Head of caudate nucleus (tissue), 42 donors: Measurements from ENCODE around the gene UACA.
A peak's percentile ranks its signal among the peaks of the same experiment; 100 is the strongest.

Experiments
- DNase-seq, 42 donors: peaks; one replicate each; pipeline versions ENCODE4 v3.0.0 to v3.0.0-alpha.2; 2020 to 2021; ENCODE audit warnings: mixed read lengths in 7 of 42
- intact Hi-C: fragments of 100-400 bp; cut with DNase I; formaldehyde crosslinking; loops from one replicate; pipeline ENCODE4 v1.15.0; 2022

The UACA gene

GRCh38 chr15:70789213-70789612 is 25.9 kb upstream of the UACA start:
- intact Hi-C loops = no loop called here
- DNase-seq = peak in 40 of 42 donors; percentile 20 to 87 (median 56)

DNA sequence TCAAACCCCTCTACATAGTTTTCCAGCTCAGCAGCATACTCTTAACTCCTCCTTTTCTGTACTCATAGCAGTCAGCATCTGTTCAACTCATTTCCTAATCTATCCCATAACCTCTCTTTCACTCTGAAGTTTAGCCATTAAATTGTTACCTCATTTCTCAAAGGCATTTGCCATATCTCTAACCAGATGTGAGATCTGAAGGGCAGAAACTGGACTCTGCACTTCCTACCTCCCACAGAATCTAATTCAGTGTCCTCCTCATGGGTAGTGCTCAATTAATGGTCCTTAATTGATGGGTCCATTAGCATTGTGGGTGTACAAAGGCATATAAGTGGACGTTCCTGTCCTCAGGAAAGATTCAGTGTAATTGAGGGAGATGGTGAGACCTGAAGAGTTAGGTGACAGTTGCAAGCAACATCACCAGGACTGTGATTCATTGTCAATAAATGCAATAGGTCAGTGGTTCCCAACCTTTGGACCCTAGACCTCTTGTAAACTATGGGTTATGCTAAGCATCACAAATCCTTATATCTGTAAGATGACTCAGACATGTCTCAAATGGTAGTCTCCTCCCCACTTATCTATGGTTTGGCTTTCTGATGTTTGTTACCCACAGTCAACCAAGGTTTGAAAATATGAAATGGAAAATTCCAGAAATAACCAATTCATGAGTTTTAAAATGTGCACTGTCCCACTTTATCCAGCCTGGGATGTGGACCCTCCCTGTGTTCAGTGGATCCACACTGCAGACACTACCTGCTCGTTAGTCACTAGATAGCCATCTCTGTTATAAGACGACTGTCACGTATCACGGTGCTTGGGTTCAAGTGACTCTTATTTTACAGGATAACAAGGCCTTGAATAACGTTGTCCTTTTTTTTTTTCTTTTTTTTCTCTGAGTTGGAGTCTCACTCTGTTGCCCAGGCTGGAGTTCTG is 25.0 kb upstream of the UACA start:
- DNase-seq = no peak
- intact Hi-C loops = no loop called here

GRCh38 chr15:70786996-70787395 is 23.6 kb upstream of the UACA start:
- peak in 11 of 42 donors; percentile 14 to 50 (median 21) for DNase-seq
- intact Hi-C loops = no loop called here

DNA sequence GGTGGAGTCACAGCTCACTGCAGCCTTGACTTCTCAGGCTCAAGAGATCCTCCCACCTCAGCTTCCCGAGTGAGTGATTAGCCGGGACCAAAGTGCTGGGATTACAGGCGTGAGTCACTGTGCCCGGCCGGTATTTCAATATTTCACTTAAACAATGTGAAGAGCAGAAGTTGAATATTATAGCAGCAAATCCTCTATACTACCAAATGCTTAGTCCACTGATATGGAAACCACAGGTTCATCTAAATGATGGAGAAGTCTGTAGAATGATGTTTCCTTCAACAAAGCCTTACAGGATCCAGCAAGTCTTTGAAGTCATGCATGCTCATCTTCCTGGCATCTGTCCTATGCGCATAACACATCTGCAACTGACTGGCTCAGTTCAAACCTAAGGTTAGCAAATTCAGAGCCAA is 20.3 kb upstream of the UACA start:
- no peak for DNase-seq
- intact Hi-C loops = no loop called here

GRCh38 chr15:70783041-70783440 is 19.7 kb upstream of the UACA start:
- intact Hi-C loops = no loop called here
- no peak for DNase-seq

GRCh38 chr15:70781236-70781635 is 17.9 kb upstream of the UACA start:
- no peak for DNase-seq
- intact Hi-C loops = no loop called here

- DNase-seq = no peak
These were observed 15.1 kb upstream of the UACA start for GRCh38 chr15:70778258-70779076.

GRCh38 chr15:70777170-70777926 is 14.0 kb upstream of the UACA start:
- DNase-seq = no peak
- intact Hi-C loops = no loop called here

More at GRCh38 chr15:70778258-70779076, 15.1 kb upstream of the UACA start:
- intact Hi-C loops = no loop called here

GRCh38 chr15:70775160-70775559 is 11.8 kb upstream of the UACA start:
- intact Hi-C loops = no loop called here

DNA sequence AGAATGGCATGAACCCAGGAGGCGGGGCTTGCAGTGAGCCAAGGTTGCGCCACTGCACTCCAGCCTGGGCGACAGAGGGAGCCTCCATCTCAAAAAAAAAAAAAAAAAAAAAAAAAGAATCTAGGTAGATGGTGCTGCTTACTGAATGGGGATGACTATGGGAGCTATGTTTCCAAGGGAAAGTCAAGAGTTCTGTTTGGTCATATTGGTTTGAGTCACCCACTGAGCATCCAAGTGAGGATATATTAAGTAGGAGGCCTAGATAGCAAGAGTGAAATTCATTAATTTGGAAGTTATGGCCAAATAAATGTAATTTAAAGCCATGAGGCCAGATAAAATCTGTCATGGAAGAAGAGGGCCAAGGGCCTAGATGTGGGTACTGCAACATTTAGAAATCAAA is 9.0 kb upstream of the UACA start:
- intact Hi-C loops = no loop called here
- no peak for DNase-seq

More at GRCh38 chr15:70775160-70775559, 11.8 kb upstream of the UACA start:
- DNase-seq = no peak

DNA sequence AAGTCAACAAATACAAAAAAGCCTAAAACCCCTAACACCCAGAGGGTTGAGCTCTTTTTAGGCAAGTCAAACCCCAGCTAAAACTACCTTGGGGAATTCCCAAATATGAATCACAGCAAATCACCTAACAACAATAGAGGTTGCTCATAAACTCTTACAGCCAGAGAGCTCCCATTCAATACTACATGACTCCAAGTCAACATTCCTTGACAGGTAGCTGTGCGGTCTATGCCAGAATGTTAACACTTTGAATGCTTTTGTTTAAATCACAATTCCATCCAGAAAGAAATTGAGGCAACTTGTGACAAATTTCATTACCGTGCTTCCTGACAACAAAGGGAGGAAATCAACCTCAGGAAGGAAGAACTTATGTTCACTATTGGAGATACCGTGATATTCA is 7.5 kb upstream of the UACA start:
- DNase-seq = no peak

GRCh38 chr15:70768257-70768883 is 5.0 kb upstream of the UACA start:
- intact Hi-C loops = no loop called here
- no peak for DNase-seq

More for the DNA sequence above, 7.5 kb upstream of the UACA start:
- intact Hi-C loops = no loop called here

GRCh38 chr15:70767667-70768066 is 4.3 kb upstream of the UACA start:
- no peak for DNase-seq
- intact Hi-C loops = no loop called here

DNA sequence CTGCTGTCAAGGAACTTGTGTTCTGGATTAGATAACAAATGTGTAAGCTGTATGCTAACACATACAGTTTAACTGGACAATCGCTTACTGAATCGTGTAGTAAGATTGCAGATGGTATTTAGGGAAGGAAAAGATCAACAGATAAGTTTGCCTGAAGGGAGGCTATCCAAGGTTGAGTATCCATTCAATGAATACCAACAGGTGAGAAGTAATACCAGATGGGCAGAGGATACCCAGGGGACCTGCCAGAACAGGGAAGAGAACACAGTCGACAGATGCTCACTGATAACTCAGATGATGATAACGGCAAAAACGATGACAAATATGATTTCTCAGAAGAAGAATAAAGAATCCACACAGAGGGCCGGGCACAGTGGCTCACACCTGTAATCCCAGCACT is 3.2 kb upstream of the UACA start:
- no peak for DNase-seq
- intact Hi-C loops = no loop called here

- DNase-seq = no peak
- intact Hi-C loops = no loop called here
These were observed 2.3 kb upstream of the UACA start for GRCh38 chr15:70765504-70766281.

DNA sequence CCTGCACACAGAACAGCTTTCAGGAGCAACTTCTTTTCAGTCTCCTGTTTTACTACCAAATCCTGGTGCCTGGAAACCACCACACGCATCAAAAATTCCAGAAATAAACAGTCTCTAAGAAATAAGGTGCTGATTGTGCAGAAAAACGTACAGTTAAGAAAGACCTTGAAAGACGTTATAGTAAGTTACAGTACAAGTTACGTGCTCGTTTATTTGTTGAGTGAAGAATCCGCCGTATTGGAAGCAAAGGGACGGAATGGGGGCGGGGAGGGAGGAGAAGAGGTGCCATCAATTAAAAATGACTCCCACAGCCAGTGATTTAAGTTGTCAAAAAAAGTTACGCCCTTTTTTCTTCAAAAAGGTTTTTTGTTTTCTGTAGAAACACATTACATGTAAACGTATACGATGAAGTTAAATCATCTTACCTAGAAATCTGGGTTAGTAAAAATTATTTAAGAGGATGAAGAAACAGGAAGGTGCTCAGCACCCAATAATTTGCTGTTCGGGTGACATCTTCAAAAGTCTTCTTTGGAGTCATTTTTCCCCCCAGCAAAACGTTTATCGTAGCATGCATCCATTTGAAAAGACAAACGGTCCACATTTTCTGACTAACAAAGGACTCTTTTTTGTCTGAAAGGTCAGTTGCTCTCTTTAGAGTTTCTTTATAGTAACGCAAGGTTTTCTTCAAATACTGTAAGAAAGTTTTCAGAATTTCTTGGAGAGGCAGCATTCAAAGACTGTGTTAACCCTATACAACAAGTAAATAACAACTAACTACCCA is 782 bp upstream of the UACA start:
- intact Hi-C loops = no loop called here
- no peak for DNase-seq

DNA sequence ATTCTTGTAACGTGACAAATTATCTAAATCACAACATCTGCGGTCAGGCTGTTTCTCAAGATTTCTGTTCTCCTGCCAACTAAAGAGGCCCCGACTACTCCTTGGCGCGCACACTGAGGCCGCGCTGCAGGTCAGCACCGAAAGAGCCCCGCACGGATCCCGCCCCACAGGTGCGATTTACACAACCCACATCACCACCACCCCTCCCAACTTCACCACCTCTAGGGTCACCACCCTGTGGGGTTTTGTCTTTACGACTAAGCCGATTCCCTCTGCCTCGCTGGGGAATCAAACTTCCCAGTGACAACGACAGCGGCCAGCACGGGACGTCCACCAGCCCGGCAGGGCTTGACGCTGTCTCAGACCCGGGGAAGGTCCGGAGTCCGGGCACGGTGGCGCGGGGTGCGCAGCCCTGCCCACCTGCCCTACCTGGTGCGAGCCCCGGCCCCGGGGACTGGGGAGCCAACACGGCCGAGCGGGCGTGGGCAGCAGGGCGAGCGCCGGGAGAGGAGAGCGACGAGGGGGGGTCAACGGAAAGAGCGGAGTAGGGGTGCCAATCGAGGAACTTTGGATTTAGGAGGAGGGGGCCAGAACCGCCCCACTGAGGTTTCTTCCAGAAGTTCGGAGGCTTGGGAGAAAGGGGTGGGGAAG is 764 bp downstream of the UACA start:
- peak in 14 of 42 donors; percentile 6 to 47 (median 20) for DNase-seq
- intact Hi-C loops = no loop called here
